AG20443 (cell line): ENCODE measurements around the gene NCS1.

Experiments used
- DNase-seq: peaks from one replicate; pipeline ENCODE4 v3.0.0; 2012; ENCODE audit warnings: low spot score, mixed read lengths

Gene NCS1

GRCh38 chr9:130177898-130178805, 5.9 kb downstream of the NCS1 start:
- no peak for DNase-seq

- DNase-seq = no peak
Observed at GRCh38 chr9:130179331-130179907, 7.2 kb downstream of the NCS1 start.

GRCh38 chr9:130180516-130180915, 8.3 kb downstream of the NCS1 start:
- DNase-seq = no peak

GRCh38 chr9:130181678-130182380, 9.6 kb downstream of the NCS1 start:
- no peak for DNase-seq

- no peak for DNase-seq
Observed at GRCh38 chr9:130182381-130182909, 10.2 kb downstream of the NCS1 start.

GRCh38 chr9:130183133-130183762, 11.0 kb downstream of the NCS1 start:
- peak; percentile 91 for DNase-seq

- DNase-seq = no peak
Observed at GRCh38 chr9:130185017-130185416, 12.8 kb downstream of the NCS1 start.

GRCh38 chr9:130185490-130186031, 13.4 kb downstream of the NCS1 start:
- DNase-seq = no peak

GRCh38 chr9:130186051-130186450, 13.8 kb downstream of the NCS1 start:
- no peak for DNase-seq

- peak; percentile 95 for DNase-seq
Observed at GRCh38 chr9:130186839-130187522, 14.8 kb downstream of the NCS1 start.

- DNase-seq = no peak
Observed at GRCh38 chr9:130187523-130187846, 15.3 kb downstream of the NCS1 start.

GRCh38 chr9:130188860-130189481, 16.8 kb downstream of the NCS1 start:
- no peak for DNase-seq

GRCh38 chr9:130189840-130190239, 17.6 kb downstream of the NCS1 start:
- no peak for DNase-seq

- DNase-seq = no peak
Observed at GRCh38 chr9:130191068-130191748, 19.0 kb downstream of the NCS1 start.

- no peak for DNase-seq
Observed at GRCh38 chr9:130191749-130192120, 19.5 kb downstream of the NCS1 start.

- no peak for DNase-seq
Observed at GRCh38 chr9:130192382-130192999, 20.3 kb downstream of the NCS1 start.

- DNase-seq = no peak
Observed at GRCh38 chr9:130193103-130193502, 20.9 kb downstream of the NCS1 start.

GRCh38 chr9:130193531-130194377, 21.6 kb downstream of the NCS1 start:
- DNase-seq = no peak

- no peak for DNase-seq
Observed at GRCh38 chr9:130194378-130194932, 22.3 kb downstream of the NCS1 start.
